GF-D8 (cell line): ENCODE data around the gene PDE6A.
"Not testable (repeated sequence)": the region's sequence is repeated elsewhere in the genome, so short reads cannot be mapped to it uniquely, and the experiment has no call there.

Experiments used
- DNase-seq: peaks from one replicate; lab custom pipeline; 2025; lab: John Stamatoyannopoulos, UW

Gene PDE6A

GRCh38 chr5:149860801-149861322 lies 83.7 kb downstream of the PDE6A start:
- DNase-seq: no peak

GRCh38 chr5:149859746-149860145 lies 84.8 kb downstream of the PDE6A start:
- no peak for DNase-seq

GRCh38 chr5:149858481-149858880 lies 86.1 kb downstream of the PDE6A start:
- not testable (repeated sequence) for DNase-seq

GRCh38 chr5:149857499-149857898 lies 87.1 kb downstream of the PDE6A start:
- DNase-seq: peak; percentile 41

- no peak for DNase-seq
Measured at GRCh38 chr5:149855366-149855765, 89.2 kb downstream of the PDE6A start.

GRCh38 chr5:149854866-149855265 lies 89.7 kb downstream of the PDE6A start:
- no peak for DNase-seq

GRCh38 chr5:149853701-149854100 lies 90.9 kb downstream of the PDE6A start:
- DNase-seq: no peak

- no peak for DNase-seq
Measured at GRCh38 chr5:149853331-149853648, 91.3 kb downstream of the PDE6A start.

- DNase-seq: no peak
Measured at GRCh38 chr5:149852641-149853330, 91.8 kb downstream of the PDE6A start.

GRCh38 chr5:149851211-149851610 lies 93.4 kb downstream of the PDE6A start:
- DNase-seq: no peak

- no peak for DNase-seq
Measured at GRCh38 chr5:149849966-149850910, 94.4 kb downstream of the PDE6A start.

- DNase-seq: no peak
Measured at GRCh38 chr5:149849280-149849965, 95.2 kb downstream of the PDE6A start.

- no peak for DNase-seq
Measured at GRCh38 chr5:149847611-149848010, 97.0 kb downstream of the PDE6A start.

GRCh38 chr5:149846021-149846420 lies 98.6 kb downstream of the PDE6A start:
- no peak for DNase-seq

- no peak for DNase-seq
Measured at GRCh38 chr5:149845601-149846000, 99.0 kb downstream of the PDE6A start.

GRCh38 chr5:149841851-149842793 lies 102.5 kb downstream of the PDE6A start:
- DNase-seq: no peak

- DNase-seq: no peak
Measured at GRCh38 chr5:149840226-149840825, 104.3 kb downstream of the PDE6A start.

GRCh38 chr5:149839761-149840160 lies 104.8 kb downstream of the PDE6A start:
- no peak for DNase-seq

GRCh38 chr5:149838881-149839739 lies 105.5 kb downstream of the PDE6A start:
- DNase-seq: no peak

- no peak for DNase-seq
Measured at GRCh38 chr5:149837680-149838269, 106.8 kb downstream of the PDE6A start.
